Measurements from ENCODE around the gene PCMTD2.
"Not testable (repeated sequence)": the region's sequence is repeated elsewhere in the genome, so short reads cannot be mapped to it uniquely, and the experiment has no call there.

DNA sequence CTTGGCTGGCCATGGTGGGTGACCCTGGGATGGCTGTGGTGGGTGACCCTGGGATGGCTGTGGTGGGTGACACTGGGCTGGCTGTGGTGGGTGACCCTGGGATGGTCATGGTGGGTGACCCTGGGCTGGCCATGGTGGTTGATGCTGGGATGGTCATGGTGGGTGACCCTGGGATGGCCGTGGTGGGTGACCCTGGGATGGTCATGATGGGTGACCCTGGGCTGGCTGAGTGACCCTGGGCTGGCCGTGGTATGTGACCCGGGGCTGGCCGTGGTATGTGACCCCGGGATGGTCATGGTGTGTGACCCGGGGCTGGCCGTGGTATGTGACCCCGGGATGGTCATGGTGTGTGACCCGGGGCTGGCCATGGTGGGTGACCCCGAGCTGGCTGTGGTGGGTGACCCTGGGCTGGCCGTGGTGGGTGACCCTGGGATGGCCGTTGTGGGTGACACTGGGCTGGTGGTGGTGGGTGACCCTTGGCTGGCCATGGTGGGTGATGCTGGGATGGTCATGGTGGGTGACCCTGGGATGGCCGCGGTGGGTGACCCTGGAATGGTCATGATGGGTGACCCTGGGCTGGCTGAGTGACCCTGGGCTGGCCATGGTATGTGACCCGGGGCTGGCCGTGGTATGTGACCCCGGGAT, 20.5 kb upstream of the PCMTD2 start:
- TF ChIP-seq, protein P1, sequence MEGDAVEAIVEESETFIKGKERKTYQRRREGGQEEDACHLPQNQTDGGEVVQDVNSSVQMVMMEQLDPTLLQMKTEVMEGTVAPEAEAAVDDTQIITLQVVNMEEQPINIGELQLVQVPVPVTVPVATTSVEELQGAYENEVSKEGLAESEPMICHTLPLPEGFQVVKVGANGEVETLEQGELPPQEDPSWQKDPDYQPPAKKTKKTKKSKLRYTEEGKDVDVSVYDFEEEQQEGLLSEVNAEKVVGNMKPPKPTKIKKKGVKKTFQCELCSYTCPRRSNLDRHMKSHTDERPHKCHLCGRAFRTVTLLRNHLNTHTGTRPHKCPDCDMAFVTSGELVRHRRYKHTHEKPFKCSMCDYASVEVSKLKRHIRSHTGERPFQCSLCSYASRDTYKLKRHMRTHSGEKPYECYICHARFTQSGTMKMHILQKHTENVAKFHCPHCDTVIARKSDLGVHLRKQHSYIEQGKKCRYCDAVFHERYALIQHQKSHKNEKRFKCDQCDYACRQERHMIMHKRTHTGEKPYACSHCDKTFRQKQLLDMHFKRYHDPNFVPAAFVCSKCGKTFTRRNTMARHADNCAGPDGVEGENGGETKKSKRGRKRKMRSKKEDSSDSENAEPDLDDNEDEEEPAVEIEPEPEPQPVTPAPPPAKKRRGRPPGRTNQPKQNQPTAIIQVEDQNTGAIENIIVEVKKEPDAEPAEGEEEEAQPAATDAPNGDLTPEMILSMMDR (IDR thresholded peaks at IDR 0.05) = not testable (repeated sequence)
- TF ChIP-seq EZH2 (IDR thresholded peaks at IDR 0.05) = not testable (repeated sequence)
